Activated CD4-positive, alpha-beta T cell treated with anti-CD3 and anti-CD28 coated beads, Interleukin-2, amount 10 ng/mL, durations not matched to agents 24 days and 14 days (primary cell): ENCODE measurements around the gene ACTR6. TPM values are rescaled to one million over a fixed set of nuclear protein-coding genes. Genes with fewer than 3 reads are reported as not detected.

Experiments used
- total RNA-seq: library from RNA; stranded (reverse); gene quantifications from 2 replicates; pipeline ENCODE4 v1.2.3, GENCODE V29; 2022

The ACTR6 gene
- total RNA-seq, 1 donor from 2014 or later: 33.7 TPM

Other genes starting within 250 kb of the ACTR6 start
- 1.3 and 1.5 TPM in 2 replicates for gene ANKS1B, start 215.9 kb upstream of the ACTR6 start, total RNA-seq
- 57.6 and 63.6 TPM in 2 replicates for gene BLTP3B, start 57.9 kb upstream of the ACTR6 start, total RNA-seq
- gene DEPDC4, start 66.3 kb downstream of the ACTR6 start, total RNA-seq: 1.3 and 2.9 TPM in 2 replicates
- gene SCYL2, start 66.4 kb downstream of the ACTR6 start, total RNA-seq: 31.1 and 34.8 TPM in 2 replicates
- gene SLC17A8, start 156.3 kb downstream of the ACTR6 start, total RNA-seq: not detected in 2 replicates